ENCODE measurements around the gene TEC. TPM values are rescaled to one million over a fixed set of nuclear protein-coding genes. Genes with fewer than 3 reads are reported as not detected.

Gene TEC
- total RNA-seq, 1 experiment from 2014 or later = 0.67 TPM

DNA sequence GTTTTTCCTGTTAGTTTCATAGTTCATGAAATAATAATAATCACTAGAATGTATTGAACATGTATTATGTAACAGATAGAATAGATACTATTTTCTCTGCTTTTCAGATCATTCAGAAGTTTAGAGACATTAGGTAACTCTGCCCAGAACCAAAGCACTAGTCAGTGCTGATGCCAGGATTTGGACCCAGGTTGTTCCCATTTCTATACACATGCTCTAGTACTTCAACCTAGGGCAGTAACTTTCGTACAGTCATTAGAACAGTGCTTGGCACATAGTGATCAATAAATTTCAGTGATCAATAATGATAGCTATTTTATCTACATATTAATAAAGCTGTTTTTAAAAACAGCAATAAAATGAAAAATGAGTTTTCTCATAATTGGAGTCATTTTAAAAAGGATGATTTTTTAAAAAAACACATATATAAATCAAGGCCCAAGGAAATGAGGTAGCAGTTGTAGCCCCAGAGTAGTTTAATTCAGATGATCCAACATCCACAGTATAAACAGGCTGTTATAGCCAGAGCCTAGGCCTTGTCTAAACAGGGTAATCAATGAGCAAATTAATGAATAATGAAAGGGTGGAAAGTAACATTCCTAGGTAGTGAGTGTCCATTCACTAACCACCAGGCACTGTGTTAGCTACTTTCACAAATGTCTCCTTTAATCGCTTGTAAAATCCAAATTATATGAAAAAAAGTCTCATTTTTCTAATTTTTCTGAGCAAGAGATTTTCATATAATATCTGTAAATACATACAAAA, 161.1 kb downstream of the TEC start:
- H3K9me3 ChIP-seq (ENCODE audit: control insufficient read depth, insufficient read depth, low read depth, low read length) = no peaks in the 10 kb centered on the region
- ChIA-PET POLR2A (no interaction called here), CTCF (interaction anchor here (0.7 kb wide), 2 partner anchors 147 to 381 kb away, joined by 3 to 4 read pairs; no protein-coding TSS in a partner anchor)
- DNase-seq (ENCODE audit: low read depth, low spot score) (no peak), ATAC-seq (no peak)
- intact Hi-C loops (cut with micrococcal nuclease; ENCODE audit: unreplicated experiment) (no loop called here), in situ Hi-C loops (cut with HindIII; ENCODE audit: low pct_unique_long_range_greater_than_20kb, low sequenced_read_pairs) (no loop called here)
- no peak overlapping the region for H3K4me3 ChIP-seq (ENCODE audit: low read depth in 2 of 2, low read length in 2 of 2)
- H3K36me3 ChIP-seq (ENCODE audit: control insufficient read depth, insufficient read depth, low read length) = no peaks in the 10 kb centered on the region
- no TSS peak for BruUV-seq (replicated peaks)
- H3K27me3 ChIP-seq (ENCODE audit: control insufficient read depth, insufficient read depth, low read length) = no peaks in the 10 kb centered on the region
- no peak overlapping the region for H3K27ac ChIP-seq (ENCODE audit: low read length)
- H3K4me1 ChIP-seq (ENCODE audit: control insufficient read depth, insufficient read depth, low read length) = no peaks in the 10 kb centered on the region
- no peak for TF ChIP-seq TCF7L2 (IDR thresholded peaks at IDR 0.05; ENCODE audit: low read depth, low read length)

- CTCF ChIA-PET = no interaction called here
Observed at GRCh38 chr4:48105230-48105629, 164.4 kb downstream of the TEC start.

More at GRCh38 chr4:48105230-48105629, 164.4 kb downstream of the TEC start:
- no TSS peak for BruUV-seq (replicated peaks)
- ATAC-seq (no peak), DNase-seq (ENCODE audit: low read depth, low spot score) (no peak)
- TF ChIP-seq TCF7L2 (IDR thresholded peaks at IDR 0.05; ENCODE audit: low read depth, low read length) (no peak), POLR2AphosphoS5 (IDR thresholded peaks at IDR 0.05; ENCODE audit: low read depth, low read length) (no peak), CTCF (IDR thresholded peaks at IDR 0.05) (no peak), SIN3A (IDR thresholded peaks at IDR 0.05; ENCODE audit: borderline replicate concordance, insufficient read depth, low read depth, low read length) (no peak), REST (IDR thresholded peaks at IDR 0.05; ENCODE audit: insufficient read depth in 1 of 2, low read depth in 2 of 2, low read length in 1 of 2) (no peak)
- H3K4me1 ChIP-seq (ENCODE audit: control insufficient read depth, insufficient read depth, low read length) = no peaks in the 10 kb centered on the region
- intact Hi-C loops (cut with micrococcal nuclease; ENCODE audit: unreplicated experiment) = no loop called here
- H3K27me3 ChIP-seq (ENCODE audit: control insufficient read depth, insufficient read depth, low read length) = no peaks in the 10 kb centered on the region
- POLR2A ChIA-PET = no interaction called here
- H3K9me3 ChIP-seq (ENCODE audit: control insufficient read depth, insufficient read depth, low read depth, low read length) = no peaks in the 10 kb centered on the region
- no peaks in the 10 kb centered on the region for H3K36me3 ChIP-seq (ENCODE audit: control insufficient read depth, insufficient read depth, low read length)
- H3K4me3 ChIP-seq (ENCODE audit: low read depth in 2 of 2, low read length in 2 of 2) = no peak overlapping the region
- in situ Hi-C loops (cut with HindIII; ENCODE audit: low pct_unique_long_range_greater_than_20kb, low sequenced_read_pairs) = no loop called here
- no peak overlapping the region for H3K27ac ChIP-seq (ENCODE audit: low read length)

Measured in Panc1 (cell line).